DND-41 (cell line): ENCODE results near the gene GPBP1L1.

Experiments
- CTCF ChIP-seq: IDR thresholded peaks from 2 replicates; pipeline ENCODE4 v1.5.1; 2012; ENCODE audit warnings: borderline replicate concordance, low read length, moderate library complexity, mild to moderate bottlenecking; ENCODE audit not compliant: poor library complexity, severe bottlenecking; ENCODE audit errors: extremely low read depth
- EZH2 ChIP-seq: IDR thresholded peaks from 3 replicates; pipeline ENCODE4 v1.6.1; 2012; ENCODE audit warnings: borderline replicate concordance, low read depth, mild to moderate bottlenecking, moderate library complexity, low read length, inconsistent platforms; ENCODE audit not compliant: severe bottlenecking

- TF ChIP-seq EZH2, result no peak
- no peak for TF ChIP-seq CTCF
Measured at GRCh38 chr1:45623972-45624371, 62.4 kb downstream of the GPBP1L1 start, which contains the start of gene CCDC17.
